Pancreas (tissue), 10 donors: ENCODE measurements around the gene MARCHF9. TPM values are rescaled to one million over a fixed set of nuclear protein-coding genes. Genes with fewer than 3 reads are reported as not detected.

ENCODE experiments used
- ATAC-seq, 4 donors: fragments of 200-7000 bp; cut with Tn5 transposase; one replicate each; pipeline versions ENCODE4 v1.8.0 to v1.9.1; 2020; ENCODE audit warnings: mild to moderate bottlenecking in 4 of 4, moderate library complexity in 4 of 4
- DNase-seq, 6 donors: peaks; one replicate each; pipeline ENCODE4 v3.0.0-alpha.2; 2020
- FAIRE-seq: peaks from 2 replicates; lab custom pipeline; 2012; peaks lifted over from hg19 to GRCh38; lab: Jason Lieb, UNC
- H3K27ac ChIP-seq, 4 donors: fragments of 200-600 bp; sonication (generic); 1 replicate in 3 of 4; 2 replicates in 1 of 4; pipeline versions ENCODE4 v1.5.0 to v1.8.0; 2020
- H3K27me3 ChIP-seq, 4 donors: fragments of 200-600 bp; one replicate each; pipeline ENCODE4 v1.8.0; 2021
- H3K36me3 ChIP-seq, 3 donors: fragments of 200-600 bp; sonication (generic) in 1 of 3; one replicate each; pipeline versions ENCODE4 v1.5.0 to v1.8.0; 2020 to 2021
- H3K4me1 ChIP-seq, 3 donors: fragments of 200-600 bp; one replicate each; pipeline ENCODE4 v1.8.0; 2021
- H3K4me3 ChIP-seq, 4 donors: fragments of 200-600 bp; sonication (generic) in 2 of 4; one replicate each; pipeline versions ENCODE4 v1.5.0 to v1.8.0; 2020 to 2021
- H3K9me3 ChIP-seq, 4 donors: fragments of 200-600 bp; one replicate each; pipeline ENCODE4 v1.8.0; 2021
- CTCF ChIP-seq, 4 donors: fragments of 200-600 bp; sonication (generic) in 3 of 4; IDR thresholded peaks; one replicate each; pipeline versions ENCODE4 v1.5.0 to v1.8.0; 2021; ENCODE audit warnings: antibody characterized with exemption in 4 of 4
- WGBS, 2 donors: extraction: QIAGEN DNeasy Blood & Tissue Kit; methylation state at CpG; one replicate each; pipeline ENCODE4 v1.1.7; 2013; 5-methylcytosine and 5-hydroxymethylcytosine counted together
- intact Hi-C, 3 donors: fragments of 100-400 bp; cut with DNase I; formaldehyde crosslinking; loops; one replicate each; pipeline versions ENCODE4 v1.11.1 to v1.14.2; 2022
- polyA plus RNA-seq, 2 donors: library from polyadenylated mRNA; stranded (reverse); fragments of 200-250 nt; gene quantifications; one replicate each; pipeline ENCODE4 v1.2.3, GENCODE V29; 2013
- total RNA-seq, 6 donors: library from RNA; stranded (reverse); fragmentation: NEBNext Ultra II Directional in 4 of 6; extraction: Animal tissue kit (Norgen Biotek cat#: 25700) in 4 of 6; gene quantifications; one replicate each; pipeline versions ENCODE4 v1.2.1 to v1.2.4, GENCODE V29; 2021 to 2023
- donor health status: healthy with polysubstance abuse.
- donor health status: DM: no; HTN: no; CAD: no; lungs with moderate emphysema.
- donor health status: DM: no; HTN: no; CAD: no.
- donor health status: control.
- donor health status: control.
- donor health status: Bipolar disorder and iron deficiency.
- donor health status: DM: yes; HTN: yes; CAD: no.
- donor health status: DM: no; HTN: no; CAD: no.
- donor health status: DM: no; HTN: no; CAD: no.
- donor health status: DM: yes; HTN: yes; CAD: no.

MARCHF9 gene
- total and polyA plus RNA-seq, 8 donors: 6.7 to 32.5 (median 8.0) TPM

GRCh38 chr12:57732726-57733593, 21.9 kb upstream of the MARCHF9 start:
- WGBS, 2 donors: 73 to 84% methylated on average over 11 of the region's 11 CpGs
- Histone ChIP-seq H3K4me1 (peaks cover 7 to 13% (median 12%) of the 10 kb centered on the region in 3 donors), H3K27ac (no peak overlapping the region), H3K27me3 (peaks cover 0 to 12% (median 0%) of the 10 kb centered on the region in 4 donors), H3K36me3 (no peaks in the 10 kb centered on the region), H3K4me3 (no peak overlapping the region), H3K9me3 (no peaks in the 10 kb centered on the region)
- no peak for ATAC-seq
- no peak for FAIRE-seq
- no peak for DNase-seq
- intact Hi-C loops: no loop called here
- TF ChIP-seq CTCF (IDR thresholded peaks at IDR 0.05): no peak

GRCh38 chr12:57733928-57734327, 21.0 kb upstream of the MARCHF9 start:
- TF ChIP-seq CTCF (IDR thresholded peaks at IDR 0.05): no peak
- Histone ChIP-seq H3K27me3 (peaks cover 0 to 12% (median 0%) of the 10 kb centered on the region in 4 donors), H3K4me3 (no peak overlapping the region), H3K9me3 (no peaks in the 10 kb centered on the region), H3K27ac (no peak overlapping the region), H3K4me1 (peaks cover 9 to 15% (median 13%) of the 10 kb centered on the region in 3 donors), H3K36me3 (no peaks in the 10 kb centered on the region)
- 71 to 79% methylated on average over 6 of the region's 6 CpGs for WGBS, 2 donors
- intact Hi-C loops: no loop called here
- DNase-seq: no peak
- FAIRE-seq: no peak
- ATAC-seq: no peak

- no peak for TF ChIP-seq CTCF (IDR thresholded peaks at IDR 0.05)
- H3K9me3 ChIP-seq: no peaks in the 10 kb centered on the region
- no peaks in the 10 kb centered on the region for H3K36me3 ChIP-seq
- intact Hi-C loops: no loop called here
- no peak for ATAC-seq
- 68 to 79% methylated on average over 4 of the region's 4 CpGs for WGBS, 2 donors
- no peak overlapping the region for H3K27ac ChIP-seq
- FAIRE-seq: no peak
- peaks cover 9 to 15% (median 13%) of the 10 kb centered on the region in 3 donors for H3K4me1 ChIP-seq
- H3K4me3 ChIP-seq: no peak overlapping the region
- H3K27me3 ChIP-seq: peaks cover 0 to 12% (median 0%) of the 10 kb centered on the region in 4 donors
- no peak for DNase-seq
Observed at GRCh38 chr12:57734591-57734990, 20.3 kb upstream of the MARCHF9 start.

GRCh38 chr12:57735198-57735855, 19.6 kb upstream of the MARCHF9 start:
- TF ChIP-seq CTCF (IDR thresholded peaks at IDR 0.05): no peak
- FAIRE-seq: no peak
- 2 to 12% methylated on average over 5 to 8 of the region's 8 CpGs for WGBS, 2 donors
- ATAC-seq: peak in 1 of 4 donors; percentile 5
- DNase-seq: no peak
- Histone ChIP-seq H3K27me3 (peaks cover 0 to 12% (median 0%) of the 10 kb centered on the region in 4 donors), H3K4me1 (peaks cover 9 to 15% (median 13%) of the 10 kb centered on the region in 3 donors), H3K27ac (no peak overlapping the region), H3K4me3 (no peak overlapping the region), H3K36me3 (no peaks in the 10 kb centered on the region), H3K9me3 (no peaks in the 10 kb centered on the region)
- intact Hi-C loops: no loop called here
